GM10248 (cell line): ENCODE results near the gene EPM2A.

ENCODE experiments used
- CTCF ChIA-PET: fragments of 300-600 bp; sonication (Branson Sonifier 250); formaldehyde crosslinking; extraction: SDS; loops from one replicate; lab custom pipeline; 2021; ENCODE audit warnings: antibody characterized with exemption; lab: Yijun Ruan, JAX
- POLR2A ChIA-PET: fragments of 350-650 bp; sonication (Branson Sonifier 250); formaldehyde crosslinking; extraction: SDS; loops from one replicate; lab custom pipeline; 2020; ENCODE audit warnings: antibody characterized with exemption; lab: Yijun Ruan, JAX
- DNase-seq: peaks from one replicate; pipeline ENCODE4 v3.0.0; 2012; ENCODE audit errors: extremely low spot score
- CTCF ChIP-seq: IDR thresholded peaks from 2 replicates; pipeline ENCODE4 v1.5.1; 2012; ENCODE audit warnings: mild to moderate bottlenecking, low read depth; ENCODE audit errors: extremely low read depth, missing control alignments, control extremely low read depth

Gene EPM2A

GRCh38 chr6:145761584-145761983 is 26.3 kb upstream of the EPM2A start:
- ChIA-PET POLR2A (no interaction called here), CTCF (interaction anchor here (0.9 to 1.4 kb wide), 3 partner anchors 10 to 126 kb away, joined by 3 read pairs; no protein-coding TSS in a partner anchor)
- DNase-seq: no peak
- no peak for TF ChIP-seq CTCF

- DNase-seq: no peak
- ChIA-PET CTCF (interaction anchor here (1.0 to 1.1 kb wide), 2 partner anchors 16 kb away, joined by 3 read pairs; no protein-coding TSS in a partner anchor), POLR2A (no interaction called here)
- no peak for TF ChIP-seq CTCF
These were observed 22.8 kb upstream of the EPM2A start for GRCh38 chr6:145758113-145758512.

- no peak for TF ChIP-seq CTCF
- ChIA-PET CTCF (no interaction called here), POLR2A (no interaction called here)
- no peak for DNase-seq
These were observed 20.9 kb upstream of the EPM2A start for GRCh38 chr6:145756170-145756662.

- ChIA-PET CTCF (no interaction called here), POLR2A (no interaction called here)
- no peak for DNase-seq
- TF ChIP-seq CTCF: no peak
These were observed 20.4 kb upstream of the EPM2A start for GRCh38 chr6:145755682-145756081.

- ChIA-PET CTCF (interaction anchor here (1.1 to 1.5 kb wide), 5 partner anchors 10 to 23 kb away, joined by 3 to 7 read pairs (median 3); partner anchors contain the start of gene EPM2A), POLR2A (interaction anchor here (1.6 kb wide), 1 partner anchor 18 kb away, joined by 3 read pairs; no protein-coding TSS in a partner anchor)
- DNase-seq: no peak
- no peak for TF ChIP-seq CTCF
These were observed 17.3 kb upstream of the EPM2A start for GRCh38 chr6:145752638-145753037.

GRCh38 chr6:145749632-145750031 is 14.3 kb upstream of the EPM2A start:
- TF ChIP-seq CTCF: no peak
- POLR2A ChIA-PET: interaction anchor here (1.0 kb wide), 1 partner anchor 14 kb away, joined by 4 read pairs; the partner anchor contains the start of gene EPM2A
- DNase-seq: peak; percentile 13
- CTCF ChIA-PET: interaction anchor here (1.2 to 1.7 kb wide), 2 partner anchors 14 to 139 kb away, joined by 4 read pairs; partner anchors contain the start of gene EPM2A
